ENCODE data around the gene B4GALNT2.
"Not testable (repeated sequence)": the region's sequence is repeated elsewhere in the genome, so short reads cannot be mapped to it uniquely, and the experiment has no call there.

- TF ChIP-seq CTCF (IDR thresholded peaks at IDR 0.05; ENCODE audit: poor library complexity, severe bottlenecking); REST (IDR thresholded peaks at IDR 0.05; ENCODE audit: borderline replicate concordance): not testable (repeated sequence)
Observed at GRCh38 chr17:49129359-49129950, 3.1 kb upstream of the B4GALNT2 start.
